NCI-H1417 (cell line): ENCODE measurements around the gene CILP2.

Experiments used
- DNase-seq, 3 experiments: peaks; one replicate each; lab custom pipeline; 2025; lab: John Stamatoyannopoulos, UW

Gene CILP2

DNA sequence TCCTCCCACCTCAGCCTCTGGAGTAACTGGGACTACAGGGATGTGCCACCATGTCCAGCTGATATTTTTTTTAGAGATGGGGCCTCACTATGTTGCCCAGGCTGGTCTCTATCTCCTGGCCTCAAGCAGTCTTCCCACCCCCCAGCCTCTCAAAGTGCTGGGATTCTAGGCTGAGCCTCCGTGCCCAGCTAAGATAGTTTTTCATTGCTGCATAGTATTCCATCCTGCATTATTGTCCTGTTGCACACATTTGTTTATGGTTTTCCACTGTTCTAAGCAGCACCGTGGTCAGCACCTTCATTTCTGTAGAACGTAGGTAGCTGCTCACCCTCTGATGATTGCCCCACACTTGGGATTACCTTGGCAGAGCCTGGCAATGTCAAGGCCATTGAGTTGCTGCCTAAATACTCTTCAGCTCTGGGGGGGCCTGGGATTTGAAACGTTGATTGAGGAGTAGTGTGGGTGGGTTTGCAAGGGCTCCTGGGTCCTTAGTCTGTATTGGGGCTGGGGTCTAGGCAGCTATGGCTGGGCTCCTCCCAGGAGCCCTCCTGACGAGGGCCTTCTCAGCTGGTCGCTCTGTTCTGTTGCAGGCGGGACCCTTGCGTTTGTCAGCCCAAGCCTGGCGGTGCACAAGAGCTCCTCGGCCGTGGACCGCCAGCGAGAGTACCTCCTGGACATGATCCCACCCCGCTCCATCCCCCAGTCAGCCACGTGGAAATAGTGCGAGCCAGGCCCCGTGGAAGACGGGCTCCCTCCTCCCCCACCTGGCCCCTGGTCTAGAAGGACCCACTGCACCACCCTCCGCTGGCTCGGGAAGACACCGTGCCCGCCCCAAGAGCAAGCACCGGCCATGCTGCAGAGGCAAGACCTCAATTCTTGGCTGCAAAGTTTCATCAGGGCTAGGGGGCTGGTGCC, 33.1 kb upstream of the CILP2 start:
- no peak for DNase-seq

DNA sequence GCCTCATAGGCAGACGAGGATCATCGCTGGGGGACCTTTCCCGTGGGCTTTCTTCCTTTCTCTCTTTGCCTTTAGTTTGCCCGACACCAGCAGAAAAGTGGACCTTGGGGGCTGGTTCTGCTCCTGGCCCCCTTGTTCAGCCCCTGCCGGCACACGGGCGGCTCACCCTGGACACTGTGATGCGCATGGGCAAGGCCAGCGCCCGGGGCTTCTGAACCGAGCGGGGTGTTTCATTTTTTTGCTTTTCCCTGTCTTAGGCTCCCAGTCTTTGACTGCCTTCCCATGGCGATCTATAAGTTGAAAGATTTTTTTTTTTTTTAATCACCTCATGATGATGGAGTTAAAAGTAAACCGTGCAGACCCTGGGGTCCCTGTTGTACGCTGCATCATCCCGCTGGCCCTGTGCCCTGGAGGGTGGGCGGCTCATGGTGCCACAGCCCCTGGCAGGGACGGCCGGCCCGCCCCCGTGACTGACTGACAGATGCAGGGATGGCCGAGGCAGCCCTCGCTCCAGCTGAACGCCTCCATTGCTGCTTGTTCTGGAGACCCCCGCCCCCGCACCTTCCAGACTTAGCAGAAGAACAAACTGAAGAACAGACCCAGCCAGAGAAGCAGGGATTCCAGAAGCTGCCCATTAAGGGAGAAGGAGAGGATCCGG, 32.3 kb upstream of the CILP2 start:
- DNase-seq = no peak

DNA sequence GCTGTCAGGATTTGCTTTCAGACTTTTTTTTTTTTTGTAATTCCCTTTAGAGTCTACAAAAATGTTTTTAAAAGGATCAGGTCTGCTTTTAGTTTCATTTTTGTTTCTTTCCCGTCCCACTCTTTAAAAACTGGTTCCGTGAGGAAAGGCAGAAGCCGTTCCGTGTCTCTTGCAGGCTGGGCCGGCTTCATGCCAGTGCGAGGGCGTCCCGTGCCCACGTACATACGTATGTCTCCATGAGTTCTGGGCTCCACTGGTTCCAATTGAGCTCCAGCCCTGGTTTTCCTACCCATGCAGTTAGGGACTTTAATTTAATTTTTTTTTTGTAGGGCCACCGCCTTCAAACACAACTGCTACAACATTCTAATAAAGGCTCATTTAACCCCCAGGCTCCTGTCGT, 31.5 kb upstream of the CILP2 start:
- no peak for DNase-seq

DNA sequence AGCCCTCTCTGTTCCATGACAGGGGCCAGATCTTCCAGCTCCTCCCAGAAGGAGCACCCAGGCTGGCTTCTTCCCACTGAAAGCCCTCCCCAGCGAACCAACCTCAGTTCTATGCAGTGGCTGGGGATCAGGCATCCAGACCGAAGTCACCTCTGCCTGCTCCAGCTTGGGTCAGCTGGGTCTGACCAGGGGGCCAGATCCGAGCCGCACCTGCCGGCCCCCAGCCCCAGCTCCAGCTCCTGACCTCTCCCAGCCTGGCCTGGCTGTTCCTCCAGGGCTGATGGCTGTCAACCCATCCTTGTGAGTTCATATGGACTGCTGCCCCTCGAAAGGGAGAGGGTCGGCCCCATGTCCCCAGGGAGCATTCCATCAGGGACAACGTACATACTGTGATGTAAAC, 30.7 kb upstream of the CILP2 start:
- no peak for DNase-seq

DNA sequence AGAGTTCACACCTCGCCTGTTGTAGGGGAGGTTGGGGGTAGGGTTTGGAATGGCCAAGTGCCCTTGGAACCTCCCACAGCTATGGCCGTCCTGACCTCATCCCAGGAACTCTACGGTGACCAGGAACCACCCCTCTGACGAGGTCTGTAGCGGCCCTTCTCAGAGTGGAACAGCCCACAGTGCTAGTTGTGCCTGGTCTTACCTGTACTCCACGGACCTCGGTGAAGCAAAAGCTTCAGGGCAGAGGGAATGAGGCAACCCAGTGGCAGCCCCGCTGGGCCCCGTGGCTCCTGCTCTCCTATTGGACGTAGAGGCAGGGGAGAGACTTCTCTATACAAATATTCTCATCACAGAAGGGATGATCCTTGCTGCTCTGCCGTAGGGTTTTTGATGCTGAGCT, 29.8 kb upstream of the CILP2 start:
- DNase-seq = no peak

DNA sequence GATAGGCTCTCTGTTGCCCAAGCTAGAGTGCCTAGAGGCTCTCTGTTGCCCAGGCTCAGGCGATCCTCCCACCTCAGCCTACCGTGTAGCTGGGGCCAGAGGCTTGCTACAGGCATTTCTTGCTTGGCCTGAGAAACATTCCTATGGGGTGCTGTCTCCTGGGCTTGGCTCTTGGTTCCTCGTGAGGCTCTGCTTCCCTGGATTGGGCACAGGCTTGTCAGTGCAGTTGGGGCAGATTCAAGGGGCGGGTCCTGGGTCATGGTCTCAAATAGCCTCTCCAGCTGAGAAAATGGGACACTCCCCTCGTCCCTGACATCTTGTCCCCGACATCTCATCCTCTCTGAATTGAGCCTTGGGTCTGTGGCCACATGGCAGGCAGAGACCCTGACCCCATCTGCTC, 27.6 kb upstream of the CILP2 start:
- DNase-seq = no peak

DNA sequence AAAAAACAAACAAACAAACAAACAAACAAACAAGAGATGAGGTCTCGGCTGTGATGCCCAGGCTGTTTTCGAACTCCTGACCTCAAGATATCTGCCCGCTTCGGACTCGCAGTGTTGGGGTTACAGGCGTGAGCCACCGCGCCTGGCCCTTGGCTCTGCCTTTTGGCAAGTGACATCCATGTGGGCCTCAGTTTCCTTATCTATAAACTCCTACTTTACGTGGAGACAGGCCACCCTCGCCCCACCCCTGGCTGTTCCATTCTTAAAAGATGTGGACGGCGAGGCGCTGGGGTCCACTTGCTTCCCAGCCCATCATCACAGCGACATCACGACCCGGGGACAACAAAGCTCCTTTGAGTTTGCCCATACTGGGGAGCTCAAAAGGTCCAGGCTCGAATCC, 24.4 kb upstream of the CILP2 start:
- DNase-seq = no peak

DNA sequence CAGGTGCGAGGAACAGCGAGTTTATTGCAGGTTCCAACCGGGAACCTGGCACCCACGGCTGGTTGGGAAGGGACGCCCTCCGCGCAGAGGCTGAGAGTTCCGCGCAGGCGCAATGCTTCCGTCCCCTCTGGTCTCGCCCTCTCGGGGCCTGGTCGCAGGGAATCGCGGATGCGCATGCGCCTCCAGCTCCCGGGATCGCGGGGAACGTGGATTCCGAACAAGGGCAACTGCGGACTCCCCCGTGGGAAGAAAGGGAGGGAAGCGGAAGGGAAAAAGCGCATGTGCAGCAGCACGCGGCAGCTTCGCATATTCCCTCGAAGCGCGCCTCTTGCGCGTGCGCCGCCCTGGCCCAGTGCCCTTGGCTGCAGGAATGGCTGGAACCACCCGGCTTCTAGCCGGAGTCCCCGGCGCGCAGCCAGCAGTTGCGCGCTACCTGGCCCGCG, 23.8 kb upstream of the CILP2 start:
- DNase-seq = no peak

DNA sequence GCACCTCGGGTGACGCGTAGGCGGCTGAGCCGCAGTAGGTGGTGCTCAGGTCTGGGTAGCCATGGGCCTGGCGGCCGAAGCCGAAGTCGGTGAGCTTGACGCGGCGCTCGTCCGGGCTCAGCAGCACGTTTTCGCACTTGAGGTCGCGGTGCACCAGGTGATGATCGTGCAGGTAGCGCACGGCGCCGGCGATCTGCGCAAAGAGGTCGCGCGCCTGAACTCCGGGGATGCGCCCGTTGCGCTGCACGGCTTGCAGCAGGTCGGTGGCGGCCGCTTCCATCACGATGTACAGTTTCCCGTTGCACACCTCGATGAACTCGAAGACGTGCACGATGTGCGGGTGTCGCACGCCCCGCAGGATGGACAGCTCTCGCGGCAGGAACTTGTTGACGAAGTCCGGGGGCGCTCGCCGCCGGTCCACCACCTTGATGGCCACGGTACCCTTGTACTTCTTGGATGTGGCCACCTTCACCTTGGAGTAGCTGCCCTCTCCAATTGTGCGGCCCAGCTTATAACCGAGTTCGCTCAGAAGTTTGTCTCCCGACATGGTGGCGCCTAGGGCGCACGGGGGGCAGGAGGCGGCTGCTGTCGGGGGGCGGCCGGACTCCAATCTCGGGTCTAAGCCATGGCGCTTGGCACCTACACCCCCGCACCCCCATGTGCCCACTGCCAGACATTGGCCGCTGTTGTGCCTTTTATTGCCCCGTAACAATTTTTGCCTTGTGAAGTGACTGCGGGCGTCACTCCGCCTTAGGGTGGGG, 23.0 kb upstream of the CILP2 start, which contains the start of gene TSSK6:
TSSK6 (minus strand) TSS at position 668 of the 761 bp plus-strand sequence; CDS start at position 547, 121 bp downstream.
- DNase-seq = no peak

DNA sequence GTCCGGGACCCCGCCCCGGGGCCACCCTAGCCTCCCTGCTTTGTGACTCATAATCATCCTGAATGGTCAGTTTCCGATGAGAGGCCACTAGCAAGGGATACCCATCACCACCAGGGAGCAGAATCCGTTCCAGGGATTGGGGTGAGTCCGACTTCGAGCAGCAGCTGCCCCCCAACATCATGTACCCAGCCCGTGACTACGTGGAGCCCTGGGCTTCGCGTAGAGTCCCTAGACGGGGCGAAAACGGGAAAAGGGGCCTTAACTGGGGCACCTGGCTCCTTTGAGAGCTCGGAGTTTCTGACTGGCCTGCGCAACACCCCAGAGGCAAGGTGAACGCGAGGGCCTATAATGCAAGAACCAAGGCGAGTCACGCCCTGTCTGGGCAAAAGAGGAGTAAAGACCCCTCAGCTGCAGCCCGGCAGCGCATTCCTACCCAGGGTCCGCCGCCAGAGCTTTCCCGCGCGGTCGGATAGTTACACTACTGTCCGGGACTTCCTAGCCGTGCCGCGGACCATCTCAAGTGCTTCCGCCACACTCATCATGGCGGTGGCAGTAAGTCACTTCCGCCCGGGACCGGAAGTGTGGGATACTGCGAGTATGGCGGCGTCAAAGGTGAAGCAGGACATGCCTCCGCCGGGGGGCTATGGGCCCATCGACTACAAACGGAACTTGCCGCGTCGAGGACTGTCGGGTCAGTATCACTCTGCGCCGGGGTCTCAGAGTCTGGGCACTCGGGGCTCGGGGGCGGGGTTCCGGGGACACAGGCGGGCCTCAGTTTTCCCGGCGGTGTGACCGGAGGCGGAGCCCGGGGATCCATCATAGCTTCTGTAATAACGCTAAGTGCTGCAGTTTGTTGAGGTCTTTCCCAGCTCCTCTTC, 22.2 kb upstream of the CILP2 start, which contains the start of gene NDUFA13:
NDUFA13 (plus strand) TSS at position 584 of the 878 bp plus-strand sequence; CDS start at position 598, 14 bp downstream.
- DNase-seq = peak; percentile 86 to 95 (median 89)

DNA sequence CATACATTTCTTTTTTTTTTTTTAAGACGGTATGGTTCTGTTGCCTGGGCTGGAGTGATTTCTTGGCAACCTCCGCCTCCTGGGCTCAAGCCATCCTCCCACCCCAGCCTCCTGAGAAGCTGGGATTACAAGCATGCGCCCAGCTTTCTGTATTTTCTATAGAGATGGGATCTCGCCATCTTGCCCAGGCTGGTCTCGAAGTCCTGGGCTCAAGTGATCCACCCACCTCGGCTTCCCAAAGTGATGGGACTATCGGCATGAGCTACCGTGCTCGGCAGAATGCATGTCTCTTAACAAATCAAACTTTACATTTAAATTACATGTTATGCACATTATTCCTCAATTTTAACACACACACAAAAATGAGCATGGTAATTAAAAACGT, 20.8 kb upstream of the CILP2 start:
- DNase-seq = no peak

DNA sequence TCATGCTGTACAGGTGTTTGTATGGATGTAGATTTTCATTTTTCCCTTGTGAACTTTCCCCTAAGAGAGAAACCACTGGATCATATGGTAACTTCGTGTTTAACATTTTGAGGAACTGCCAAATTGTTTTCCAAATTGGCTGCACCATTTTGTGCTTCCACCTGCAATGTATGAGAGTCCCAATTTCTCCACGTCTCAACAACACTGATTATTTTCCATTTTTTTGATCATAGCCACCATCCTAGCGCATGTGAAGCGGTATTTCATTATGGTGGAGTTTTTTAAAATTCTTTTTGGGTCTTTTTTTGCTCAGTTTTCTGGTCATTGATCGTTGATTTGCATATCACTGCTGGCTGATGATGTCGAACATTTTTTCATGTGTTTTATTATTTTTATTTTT, 17.1 kb upstream of the CILP2 start:
- DNase-seq = no peak

DNA sequence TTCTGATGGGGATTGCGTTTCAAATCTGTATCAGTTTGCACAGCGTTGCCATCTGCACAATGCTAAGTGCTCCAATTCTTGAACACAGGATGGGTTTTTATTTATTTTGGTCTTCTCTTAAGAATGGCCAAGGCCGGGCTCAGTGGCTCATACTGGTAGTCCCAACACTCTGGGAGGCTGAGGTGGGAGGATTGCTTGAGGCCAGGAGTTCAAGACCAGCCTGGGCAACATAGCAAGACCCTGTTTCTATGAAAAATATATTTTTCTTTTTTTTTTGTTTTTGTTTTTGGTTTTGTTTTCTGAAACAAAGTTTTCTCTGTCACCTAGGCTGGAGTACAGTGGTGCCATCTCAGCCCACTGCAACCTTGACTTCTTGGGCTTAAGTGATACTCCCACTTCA, 14.9 kb upstream of the CILP2 start:
- no peak for DNase-seq

DNA sequence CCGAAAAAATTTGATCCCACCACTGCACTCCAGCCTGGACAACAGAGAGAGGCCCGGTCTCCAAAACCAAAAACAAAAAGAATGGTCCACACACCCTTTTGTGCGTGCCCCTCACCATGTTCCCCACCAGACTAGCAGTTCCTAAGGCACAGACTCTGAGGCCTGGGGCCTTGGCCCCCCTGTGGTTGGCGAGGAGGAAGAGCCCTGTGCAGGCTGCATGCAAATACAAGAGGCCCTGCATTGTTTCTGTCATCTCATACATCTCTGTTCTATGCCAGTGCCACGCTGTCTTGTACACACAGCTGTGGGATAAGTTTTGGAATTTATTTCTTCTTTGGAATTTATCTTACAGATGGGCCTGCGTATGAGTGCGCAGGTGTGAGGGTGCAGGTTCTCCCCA, 14.0 kb upstream of the CILP2 start:
- no peak for DNase-seq

DNA sequence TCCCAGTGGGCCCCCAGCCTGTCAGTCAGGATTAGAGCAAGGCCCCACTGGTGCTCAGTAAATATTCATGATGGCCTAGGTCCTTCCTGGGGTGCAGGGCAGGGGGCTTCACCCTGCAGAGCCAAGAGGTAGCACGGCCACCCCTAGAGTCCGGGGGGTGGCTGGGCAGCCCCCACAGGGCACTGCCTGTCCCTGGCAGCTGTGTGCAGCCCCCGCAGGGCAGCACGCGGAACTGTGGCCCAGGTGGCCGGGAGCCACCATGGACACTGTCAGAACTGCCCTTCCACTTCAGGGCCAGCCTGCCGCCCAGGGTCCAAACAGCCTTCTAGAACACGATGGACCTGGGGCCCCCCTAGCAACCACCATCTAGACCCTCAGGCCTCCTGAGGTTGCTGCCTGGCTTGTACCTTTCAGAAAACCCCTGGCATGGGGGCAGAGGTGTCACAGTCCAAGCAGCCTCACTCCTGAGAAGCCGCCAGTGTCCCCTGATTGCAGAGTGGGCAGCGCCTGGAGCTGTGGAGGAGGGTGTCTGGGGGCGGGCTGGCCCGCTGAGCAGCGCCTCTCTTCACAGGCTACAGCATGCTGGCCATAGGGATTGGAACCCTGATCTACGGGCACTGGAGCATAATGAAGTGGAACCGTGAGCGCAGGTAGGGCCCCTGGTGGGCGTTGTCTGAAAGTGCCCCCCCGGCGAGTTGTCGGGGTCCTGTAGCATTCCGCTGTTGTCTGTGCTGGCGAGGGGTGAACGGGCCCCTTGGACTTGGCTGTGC, 12.3 kb upstream of the CILP2 start:
- no peak for DNase-seq

DNA sequence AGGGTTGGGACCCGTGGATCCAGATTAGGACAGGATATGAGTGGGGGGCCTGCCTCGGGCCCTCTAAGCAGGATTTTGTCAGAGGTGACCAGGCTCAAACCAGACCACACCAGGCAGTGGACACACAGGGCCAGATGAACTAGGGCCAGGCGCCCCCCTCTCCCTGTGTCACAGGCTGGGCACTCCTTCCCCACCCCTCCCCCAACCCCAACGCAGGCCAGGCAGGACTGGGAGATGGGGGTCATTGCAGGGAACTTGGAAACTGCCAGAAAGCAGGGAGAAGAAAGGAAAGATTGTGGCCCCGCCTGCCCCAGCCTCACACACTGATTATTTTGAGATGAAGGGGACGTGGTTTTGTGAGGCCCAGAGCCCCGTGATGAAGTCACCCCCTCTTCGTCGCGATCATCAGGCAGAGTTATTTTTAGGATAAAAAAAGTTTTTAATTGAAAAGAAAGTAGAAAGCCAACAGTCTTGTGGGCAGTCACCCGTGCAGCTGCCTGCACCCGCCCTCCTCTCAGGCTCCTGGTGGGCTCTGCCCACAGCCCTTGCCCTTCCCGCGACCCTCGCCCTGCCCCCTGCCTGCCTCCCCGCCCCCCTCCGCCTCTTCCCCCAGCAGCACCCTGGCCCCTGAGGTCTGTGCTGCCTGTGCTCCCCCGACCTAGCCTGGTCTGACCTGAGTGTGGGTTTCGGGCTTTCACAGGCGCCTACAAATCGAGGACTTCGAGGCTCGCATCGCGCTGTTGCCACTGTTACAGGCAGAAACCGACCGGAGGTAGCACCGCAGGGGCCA, 11.3 kb upstream of the CILP2 start:
- DNase-seq = no peak

DNA sequence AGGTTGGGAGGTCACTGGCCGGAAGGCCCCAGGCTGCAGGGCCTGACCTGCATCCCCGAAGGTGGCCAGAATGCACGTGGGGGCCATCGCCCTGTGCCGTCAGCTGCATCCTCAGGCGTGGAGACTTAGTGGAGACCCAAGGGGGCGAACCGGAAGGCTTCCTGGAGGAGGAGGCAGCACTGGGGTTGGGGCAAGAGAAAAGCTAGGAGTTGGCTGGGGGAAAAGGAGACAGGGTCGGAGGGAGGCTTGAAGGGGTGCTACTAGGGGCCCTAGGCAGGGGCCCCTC, 10.8 kb upstream of the CILP2 start:
- no peak for DNase-seq

DNA sequence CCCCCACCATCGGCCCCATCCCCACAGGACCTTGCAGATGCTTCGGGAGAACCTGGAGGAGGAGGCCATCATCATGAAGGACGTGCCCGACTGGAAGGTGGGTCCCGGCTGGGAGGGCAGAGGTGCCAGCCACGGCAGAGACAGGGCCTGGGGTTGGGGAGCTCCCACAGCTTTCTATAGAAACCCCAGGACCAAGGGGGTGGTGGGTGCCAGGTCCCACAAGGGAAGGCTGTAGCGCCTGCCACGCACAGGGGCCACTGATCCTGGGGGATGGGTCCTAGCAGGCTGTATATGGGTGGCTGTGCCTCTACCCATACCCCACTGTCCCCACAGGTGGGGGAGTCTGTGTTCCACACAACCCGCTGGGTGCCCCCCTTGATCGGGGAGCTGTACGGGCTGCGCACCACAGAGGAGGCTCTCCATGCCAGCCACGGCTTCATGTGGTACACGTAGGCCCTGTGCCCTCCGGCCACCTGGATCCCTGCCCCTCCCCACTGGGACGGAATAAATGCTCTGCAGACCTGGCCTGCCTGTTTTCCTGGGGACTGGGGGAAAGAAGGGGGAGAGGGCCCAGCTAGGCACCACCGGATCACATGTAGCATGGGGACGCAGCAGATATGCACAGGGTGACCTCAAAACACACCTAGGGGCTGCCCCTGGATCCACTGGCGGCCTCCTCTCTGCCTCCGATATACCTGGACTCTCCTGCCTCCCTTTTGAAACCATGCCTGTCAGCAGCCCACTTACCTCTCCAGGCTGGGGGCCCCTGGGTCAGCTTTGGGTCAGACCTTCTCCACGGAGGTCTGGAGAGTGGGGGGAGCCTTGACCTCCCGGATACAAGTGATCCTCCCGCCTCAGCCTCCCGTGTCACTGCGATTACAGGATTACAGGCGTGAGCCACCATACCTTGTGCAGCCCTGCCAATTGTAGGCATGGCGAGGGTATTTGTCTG, 10.1 kb upstream of the CILP2 start:
- no peak for DNase-seq
